Measurements from ENCODE around the gene EP400.

The EP400 gene

GRCh38 chr12:131919051-131919347 lies 30.7 kb upstream of the EP400 start:
- FAIRE-seq (no peak), DNase-seq (ENCODE audit: insufficient read length, low spot score) (no peak)
- TF ChIP-seq CTCF (IDR thresholded peaks at IDR 0.05; ENCODE audit: insufficient read depth, missing control alignments) = no peak

GRCh38 chr12:131919366-131920156 lies 30.2 kb upstream of the EP400 start:
- FAIRE-seq (no peak), DNase-seq (ENCODE audit: insufficient read length, low spot score) (no peak)
- TF ChIP-seq CTCF (IDR thresholded peaks at IDR 0.05; ENCODE audit: insufficient read depth, missing control alignments) = no peak

GRCh38 chr12:131920157-131920508 lies 29.6 kb upstream of the EP400 start:
- DNase-seq (ENCODE audit: insufficient read length, low spot score) = no peak
- no peak for TF ChIP-seq CTCF (IDR thresholded peaks at IDR 0.05; ENCODE audit: insufficient read depth, missing control alignments)
- FAIRE-seq = no peak

- TF ChIP-seq CTCF (IDR thresholded peaks at IDR 0.05; ENCODE audit: insufficient read depth, missing control alignments) = no peak
- no peak for DNase-seq (ENCODE audit: insufficient read length, low spot score)
- no peak for FAIRE-seq
Observed at GRCh38 chr12:131920902-131921840, 28.6 kb upstream of the EP400 start.

GRCh38 chr12:131921866-131922769 lies 27.6 kb upstream of the EP400 start:
- FAIRE-seq (no peak), DNase-seq (ENCODE audit: insufficient read length, low spot score) (no peak)
- no peak for TF ChIP-seq CTCF (IDR thresholded peaks at IDR 0.05; ENCODE audit: insufficient read depth, missing control alignments)

- FAIRE-seq (no peak), DNase-seq (ENCODE audit: insufficient read length, low spot score) (no peak)
- no peak for TF ChIP-seq CTCF (IDR thresholded peaks at IDR 0.05; ENCODE audit: insufficient read depth, missing control alignments)
Observed at GRCh38 chr12:131922772-131923171, 27.0 kb upstream of the EP400 start.
